HG03521 (cell line): ENCODE results near the gene SPOCK1.

ENCODE experiments used
- ATAC-seq: cut with Tn5 transposase; IDR thresholded peaks from one replicate; pipeline ENCODE4 v1.9.1; 2021; ENCODE audit warnings: mild to moderate bottlenecking, moderate library complexity; ENCODE audit not compliant: unreplicated experiment

The SPOCK1 gene

DNA sequence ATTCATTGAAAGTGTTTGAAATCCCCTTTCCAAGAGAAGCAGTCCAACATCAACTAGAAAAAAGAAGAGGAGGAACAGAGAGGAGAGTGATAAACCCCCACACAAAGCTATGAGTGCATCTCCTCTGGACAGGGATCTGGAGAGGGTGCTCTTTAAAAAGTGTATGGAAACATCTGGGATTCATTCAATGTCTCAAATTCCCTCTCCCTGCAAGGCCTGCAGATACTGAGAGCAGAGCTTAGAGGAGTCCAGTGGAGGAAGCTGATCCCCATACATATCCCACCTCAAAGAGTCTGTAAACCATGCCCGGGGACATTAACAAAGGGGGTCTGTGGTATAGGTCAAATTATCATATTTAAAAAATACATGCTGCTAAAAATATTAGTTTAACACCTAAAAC lies 2.2 kb downstream of the SPOCK1 start:
- ATAC-seq, result no peak

DNA sequence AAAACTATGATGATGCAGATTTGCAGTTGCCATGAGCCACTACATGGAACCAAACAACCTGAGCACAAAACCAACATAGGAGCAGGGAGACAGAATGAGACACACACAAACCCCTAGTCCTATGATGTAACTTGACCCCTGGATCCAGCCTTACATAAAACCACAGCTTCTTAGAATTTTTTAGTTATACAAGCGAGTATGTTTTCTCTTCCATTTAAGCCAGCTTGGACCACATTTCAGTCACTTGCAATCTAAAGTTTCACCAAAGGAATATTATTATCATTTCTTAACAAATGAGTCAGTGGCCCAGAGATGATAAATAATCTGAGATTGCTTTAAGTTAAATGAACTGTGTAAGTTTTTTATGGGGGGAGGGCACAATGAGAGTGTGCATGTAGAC lies 6.8 kb downstream of the SPOCK1 start:
- ATAC-seq, result no peak

DNA sequence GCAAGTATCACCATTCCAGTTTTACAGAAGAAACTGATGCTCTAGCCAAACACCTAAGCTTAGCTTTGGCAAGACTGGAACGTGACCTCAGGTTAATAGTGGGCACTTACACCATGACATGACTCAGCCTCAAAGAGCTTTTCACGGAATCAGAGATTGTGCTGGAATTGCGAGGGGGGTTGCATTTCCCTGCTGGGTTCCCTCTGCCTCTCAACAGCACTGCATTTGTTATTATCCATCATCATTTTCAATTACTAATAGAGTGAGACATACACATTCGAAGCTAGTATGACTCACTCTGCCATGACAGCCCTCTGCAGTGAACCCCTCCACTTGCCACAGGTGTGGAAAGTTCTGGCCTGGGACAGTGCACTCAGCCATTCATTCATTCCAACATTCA lies 8.0 kb downstream of the SPOCK1 start:
- ATAC-seq, result no peak

DNA sequence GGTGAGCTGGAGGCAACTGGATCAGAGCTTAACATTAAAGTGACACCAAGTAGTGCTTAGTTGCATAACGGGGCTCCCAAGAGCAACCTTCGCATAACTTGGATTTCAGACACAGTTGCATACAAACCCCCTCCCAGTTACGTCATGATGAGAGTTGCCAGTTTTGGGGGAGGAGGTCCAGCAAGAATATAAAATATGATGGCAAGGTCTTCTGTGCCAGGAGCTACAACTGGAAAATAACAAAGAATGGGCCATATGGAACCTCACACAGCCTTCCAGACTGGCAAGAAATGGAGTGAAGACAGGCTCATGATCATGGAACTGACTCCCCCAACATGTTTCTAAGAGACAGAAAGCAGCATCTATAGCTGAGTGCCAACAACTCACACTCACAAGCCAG lies 8.5 kb downstream of the SPOCK1 start:
- ATAC-seq, result no peak

DNA sequence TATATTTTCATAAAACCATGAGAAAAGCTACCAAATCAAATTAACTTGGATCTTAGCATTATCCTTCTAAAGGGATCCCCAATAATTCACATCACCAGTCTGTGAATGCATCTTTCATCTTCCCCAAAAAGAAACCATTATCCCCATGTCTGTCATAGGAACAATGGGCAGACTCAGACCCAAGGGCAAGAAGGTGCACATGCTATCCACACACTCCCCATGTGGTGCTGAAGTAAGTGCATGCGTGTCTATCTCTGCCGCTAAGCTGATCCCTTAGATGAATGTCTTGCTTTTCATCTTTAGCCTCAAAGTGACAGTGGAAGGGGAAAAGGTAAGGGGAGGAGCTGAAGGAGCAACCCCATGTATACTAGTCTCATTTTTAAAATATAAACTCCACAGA lies 10.2 kb downstream of the SPOCK1 start:
- ATAC-seq, result no peak

DNA sequence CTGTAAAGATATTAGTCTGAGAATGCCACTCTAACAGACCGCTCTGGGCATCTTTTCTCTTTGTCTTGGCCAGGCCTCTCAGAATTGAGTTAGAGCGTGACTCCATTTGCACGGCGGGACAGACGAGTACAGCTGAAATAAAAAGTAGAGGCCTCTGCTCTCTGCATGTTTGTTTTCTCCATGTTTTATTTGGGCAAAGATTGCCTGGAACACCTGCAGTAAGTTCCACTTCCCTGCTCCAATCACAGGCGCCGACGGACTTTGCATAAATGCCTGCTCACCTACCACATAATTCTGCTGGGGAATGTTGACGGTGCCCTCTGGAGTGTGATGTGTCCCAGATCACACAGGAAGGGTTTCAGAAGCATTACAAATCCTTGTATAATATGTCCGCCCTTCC lies 10.6 kb downstream of the SPOCK1 start:
- no peak for ATAC-seq

DNA sequence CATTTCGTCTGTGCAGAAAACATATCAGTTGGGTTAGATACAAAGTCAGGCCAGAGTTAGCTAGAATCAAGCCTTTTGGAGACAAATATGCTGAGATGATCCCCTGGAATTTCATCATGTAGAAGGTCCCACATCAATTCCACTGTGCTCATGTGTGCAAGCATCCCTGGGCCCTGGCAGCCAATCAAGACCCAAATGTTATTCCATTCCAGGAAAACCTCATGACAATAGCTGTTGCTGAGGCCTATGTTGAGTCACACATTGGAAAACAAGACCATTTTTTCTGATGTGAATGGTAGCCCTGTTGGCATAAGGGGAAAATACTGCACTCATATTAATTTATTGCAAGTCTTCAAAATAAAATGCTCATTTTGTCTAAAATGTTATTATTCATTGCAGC lies 11.5 kb downstream of the SPOCK1 start:
- ATAC-seq, result no peak

DNA sequence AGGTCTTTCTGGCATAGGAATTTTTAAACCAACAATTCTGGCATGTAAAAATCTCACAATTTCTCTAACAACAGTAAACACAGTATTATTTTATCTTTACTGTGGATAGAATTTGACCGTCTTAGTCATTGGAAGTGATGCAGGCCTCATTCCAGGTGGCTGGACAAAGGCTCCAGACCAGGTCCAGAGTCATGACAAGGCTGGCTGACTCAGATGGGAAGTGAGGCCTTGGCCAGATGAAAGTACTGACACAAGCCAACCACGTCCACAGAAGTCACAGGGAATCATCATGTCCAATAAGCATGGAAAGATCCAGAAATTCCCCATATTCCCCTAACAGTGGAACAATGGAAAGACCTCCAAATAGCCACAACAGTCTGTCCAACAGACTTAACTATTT lies 12.4 kb downstream of the SPOCK1 start:
- no peak for ATAC-seq

DNA sequence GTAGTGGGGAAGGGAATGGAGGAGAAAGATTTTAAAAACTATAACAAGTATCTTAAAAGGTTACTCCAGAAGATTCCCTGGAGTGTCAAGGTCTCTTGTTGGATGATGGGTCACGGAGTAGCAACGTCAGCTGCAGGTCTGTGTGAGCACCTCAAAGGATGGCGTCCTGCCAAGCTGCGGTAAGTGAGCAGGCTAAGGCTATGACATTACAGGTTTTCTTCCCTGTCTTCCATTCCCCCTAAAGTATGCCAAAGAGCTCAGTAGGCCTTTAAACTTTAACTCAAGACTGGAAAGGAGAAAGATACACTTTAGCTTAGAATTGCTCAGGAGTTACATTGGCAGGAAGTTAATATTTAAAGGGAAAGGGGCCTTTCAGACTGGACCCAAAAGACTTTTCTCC lies 17.5 kb downstream of the SPOCK1 start:
- ATAC-seq, result no peak

DNA sequence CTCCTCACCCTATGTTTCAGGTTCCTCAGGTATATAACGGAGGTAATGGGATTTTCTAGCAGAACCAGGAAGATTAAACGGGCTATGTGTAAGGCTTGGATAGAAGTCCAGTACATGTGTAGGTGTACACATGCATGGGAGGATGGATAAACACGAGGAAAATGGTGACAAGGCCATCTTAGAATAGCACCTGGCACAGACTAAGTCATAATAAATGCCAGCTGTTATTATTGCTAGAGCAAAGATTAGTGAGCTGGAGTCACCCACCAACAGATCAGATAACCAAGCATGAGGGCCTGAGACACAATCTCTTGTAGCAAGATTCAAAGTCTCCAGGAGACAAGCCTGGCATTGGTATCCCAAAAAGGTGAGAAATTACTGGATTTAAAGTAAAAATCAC lies 21.1 kb downstream of the SPOCK1 start:
- ATAC-seq, result no peak

DNA sequence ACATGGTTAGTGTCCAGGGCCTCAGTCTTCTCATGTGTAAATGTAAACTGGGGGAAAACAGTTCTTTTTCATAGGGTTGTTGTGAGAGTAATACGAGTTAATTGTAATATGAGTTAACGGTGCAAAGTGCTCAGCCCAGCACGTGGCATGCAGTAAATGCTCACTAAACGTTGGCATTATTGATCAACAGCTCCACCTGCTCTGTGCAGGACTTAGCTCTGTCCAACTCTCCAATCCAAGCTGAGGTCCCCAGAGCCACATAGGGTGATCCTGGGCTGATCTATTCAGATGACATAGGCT lies 28.3 kb downstream of the SPOCK1 start:
- ATAC-seq, result no peak

DNA sequence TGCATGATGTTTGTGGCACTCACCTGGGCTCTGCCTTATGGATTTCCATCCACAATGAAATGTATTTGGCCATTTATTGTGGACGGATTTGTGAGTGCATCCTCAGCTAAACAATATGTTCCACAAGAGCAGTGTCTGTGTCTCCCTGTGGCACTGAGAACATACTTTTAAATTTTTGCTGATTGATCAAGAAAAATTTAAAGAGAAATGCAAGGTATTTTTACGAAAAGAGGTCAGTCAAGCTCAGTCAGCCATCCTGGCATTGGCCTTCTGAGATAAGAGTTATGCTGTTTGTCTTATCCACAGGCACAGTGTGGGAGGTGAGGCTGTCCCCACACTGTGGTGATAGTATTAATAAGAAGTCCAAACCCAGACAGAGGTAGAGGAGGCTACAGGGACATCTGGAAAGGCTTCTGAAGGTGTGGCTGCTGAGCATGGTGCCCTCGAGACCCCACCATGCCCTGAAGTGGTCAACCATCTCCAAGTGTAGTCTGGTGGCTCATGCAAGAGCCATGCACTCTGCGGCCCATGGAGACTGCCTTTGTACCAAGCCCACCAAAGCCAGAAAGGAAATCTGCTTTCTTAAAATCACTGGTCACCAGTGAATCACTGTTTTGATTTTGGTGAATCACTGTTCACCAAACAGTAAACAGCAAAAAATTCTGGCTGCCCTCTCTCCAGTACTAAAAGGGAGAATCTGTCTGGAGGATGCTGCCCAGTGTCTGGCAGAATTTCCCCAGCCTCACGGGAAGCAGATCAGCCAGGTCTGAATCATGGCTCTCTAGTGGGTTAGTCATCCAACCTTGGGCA lies 28.8 kb downstream of the SPOCK1 start:
- ATAC-seq, result no peak

DNA sequence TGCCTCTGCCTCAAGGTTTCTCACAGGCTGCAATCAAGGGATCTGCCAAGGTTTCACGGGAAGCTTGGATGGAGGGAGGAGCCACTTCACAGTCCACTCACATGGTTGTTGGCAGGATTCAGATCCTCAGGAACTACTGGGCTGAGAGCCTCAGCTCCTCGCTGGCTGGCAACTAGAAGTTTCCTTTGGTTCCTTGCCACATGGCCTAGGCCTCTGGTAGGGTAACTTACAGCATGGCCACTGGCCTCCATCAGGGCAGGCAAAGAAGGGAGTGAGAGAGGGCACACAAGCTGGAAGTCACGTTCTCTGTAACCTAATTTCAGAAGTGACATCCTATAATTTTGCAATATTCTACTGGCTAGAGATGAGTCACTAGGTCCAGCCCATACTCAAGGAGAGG lies 32.2 kb downstream of the SPOCK1 start:
- ATAC-seq, result no peak

DNA sequence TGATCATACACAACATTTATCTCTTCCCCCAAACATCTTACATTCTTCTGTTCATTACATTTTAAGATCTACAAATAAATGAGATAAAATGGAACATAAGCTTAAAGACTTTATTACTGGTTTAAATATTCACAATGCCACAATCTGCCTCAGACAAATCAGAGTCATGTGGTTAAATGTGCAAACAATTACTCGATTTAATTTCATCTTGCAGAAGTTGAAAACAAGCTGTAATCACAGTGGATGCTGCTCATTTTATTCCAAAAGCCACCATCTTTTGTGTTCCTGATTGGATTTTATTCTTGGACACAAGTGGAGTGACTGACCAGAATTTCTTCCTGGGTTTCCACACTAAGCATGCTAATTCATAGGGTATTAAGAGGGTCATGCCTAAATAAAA lies 33.2 kb downstream of the SPOCK1 start:
- ATAC-seq, result no peak

DNA sequence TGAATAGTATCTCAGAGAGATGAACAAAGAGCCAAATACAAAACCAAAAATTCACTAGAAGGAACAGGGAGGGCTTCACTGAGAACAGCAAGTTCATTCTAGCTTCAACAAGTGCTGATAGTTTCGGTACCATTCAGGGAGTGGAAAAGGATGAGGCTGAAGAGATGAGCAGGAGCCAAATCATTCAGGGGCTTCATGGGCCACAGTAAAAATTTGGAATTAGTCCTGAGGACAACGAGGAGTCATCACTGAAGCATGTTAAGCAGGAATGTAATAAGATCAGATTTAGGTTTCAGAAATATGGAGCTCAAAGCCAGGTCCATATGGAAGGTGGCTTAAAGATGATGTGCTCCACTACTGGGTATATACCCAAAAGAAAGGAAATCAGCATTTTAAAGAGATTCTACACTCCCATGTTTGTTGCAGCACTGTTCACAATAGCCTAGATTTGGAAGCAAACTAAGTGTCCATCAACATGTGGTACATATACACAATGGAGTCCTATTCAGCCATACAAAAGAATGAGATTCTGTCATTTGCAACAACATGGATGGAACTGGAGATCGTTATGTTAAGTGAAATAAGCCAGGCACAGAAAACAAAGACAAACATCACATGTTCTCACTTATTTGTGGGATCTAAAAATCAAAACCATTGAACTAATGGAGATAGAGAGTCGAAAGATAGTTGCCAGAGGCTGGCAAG lies 36.2 kb downstream of the SPOCK1 start:
- no peak for ATAC-seq

DNA sequence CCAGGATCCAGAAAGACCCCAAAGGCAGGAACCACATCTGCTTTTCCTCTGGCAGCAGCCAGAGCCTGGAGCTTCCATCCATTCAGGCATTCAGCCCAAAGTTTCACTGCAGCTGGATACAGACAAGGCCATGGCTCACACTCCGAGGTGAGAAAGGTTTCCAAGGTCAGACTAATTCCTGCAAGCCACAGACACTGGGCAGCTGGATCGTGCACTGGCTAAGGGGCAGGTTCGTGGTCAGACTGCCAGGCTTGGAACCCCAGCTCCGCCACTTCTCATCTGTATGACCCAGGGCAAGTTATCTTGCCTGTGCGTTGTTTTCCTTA lies 36.9 kb downstream of the SPOCK1 start:
- no peak for ATAC-seq

DNA sequence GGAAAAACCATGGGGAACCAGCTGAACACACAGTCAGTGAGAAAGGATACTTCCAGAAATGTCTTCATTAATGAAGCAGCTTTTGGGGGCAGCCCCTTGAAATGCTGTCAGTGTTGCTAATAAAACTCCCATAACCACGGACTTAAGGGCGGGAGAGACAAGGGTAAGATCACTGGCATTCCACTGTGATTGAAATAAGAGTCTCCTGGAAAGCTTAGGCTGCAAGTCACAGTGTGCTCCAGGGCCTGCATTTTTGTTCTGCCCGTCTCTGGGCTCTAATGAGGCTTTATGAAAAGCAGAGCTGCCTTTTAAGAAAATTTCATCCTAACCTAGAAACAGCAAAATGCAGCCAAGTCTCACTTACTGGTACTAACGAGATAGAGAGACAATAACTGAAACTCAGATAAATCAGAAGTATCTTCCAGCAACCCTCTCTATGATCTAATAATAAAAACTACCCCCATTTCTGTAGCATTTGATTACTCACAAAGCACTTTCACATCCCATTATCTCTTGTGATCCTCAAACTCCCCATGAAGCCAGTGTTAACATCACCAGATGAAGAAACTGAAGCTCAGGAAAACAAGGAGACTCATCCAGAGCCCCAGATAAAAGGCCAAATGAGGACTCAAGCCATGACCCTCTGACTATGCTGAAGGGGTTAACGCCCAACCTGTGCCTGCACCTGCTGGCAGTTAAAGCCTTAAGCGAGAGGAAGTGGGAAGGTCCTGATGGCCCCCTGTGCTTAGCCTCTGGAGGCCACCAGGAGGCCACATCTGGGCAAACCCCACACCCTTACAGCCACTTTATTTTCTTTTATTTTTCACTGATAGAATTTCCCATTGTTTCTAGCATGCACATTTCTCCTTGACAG lies 37.5 kb downstream of the SPOCK1 start:
- no peak for ATAC-seq

DNA sequence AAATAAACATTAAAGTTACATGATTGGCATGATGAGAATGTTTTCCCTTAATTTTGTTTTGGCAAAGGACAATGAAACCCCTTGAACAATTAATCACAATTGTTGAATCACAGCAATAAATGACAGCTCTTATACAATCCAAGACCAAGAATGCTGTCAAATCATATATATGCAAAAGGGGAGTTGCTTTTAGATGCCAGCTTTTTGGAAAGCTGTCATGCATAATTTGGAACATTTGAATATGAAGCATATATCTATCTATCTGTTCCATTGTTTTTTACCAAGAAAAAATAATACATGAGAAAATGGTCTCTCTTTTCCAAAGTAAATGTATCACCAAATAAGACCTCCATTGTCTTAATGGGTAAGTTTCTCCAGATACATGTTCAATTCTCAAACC lies 44.5 kb downstream of the SPOCK1 start:
- no peak for ATAC-seq

DNA sequence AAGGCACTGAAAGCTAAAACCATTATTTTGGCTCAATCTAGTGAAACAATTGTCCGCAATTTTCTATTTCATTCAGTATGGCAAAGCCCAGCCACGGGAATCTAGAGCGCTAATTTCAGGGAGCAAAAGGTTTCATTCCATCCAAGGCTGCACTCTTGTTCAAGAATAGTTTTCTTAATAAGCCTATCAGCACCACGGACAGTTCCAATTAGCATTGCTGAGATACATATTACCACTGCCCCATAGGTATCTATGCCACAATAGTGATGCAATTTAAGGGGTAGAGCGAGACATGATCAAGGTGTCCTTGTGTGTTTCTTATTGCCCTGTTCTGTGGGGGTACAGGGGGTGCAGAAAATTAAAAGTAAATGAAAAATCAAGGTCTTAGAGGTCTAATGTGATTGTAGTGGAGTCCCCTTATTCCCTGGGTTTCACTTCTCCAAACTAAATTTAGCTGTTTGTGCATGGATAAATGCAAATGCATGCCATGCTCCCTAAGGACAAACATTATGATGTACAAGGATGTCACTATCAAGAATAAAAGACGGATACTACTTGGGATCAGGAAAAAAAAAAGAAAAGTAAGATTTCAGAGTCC lies 45.5 kb downstream of the SPOCK1 start:
- no peak for ATAC-seq

DNA sequence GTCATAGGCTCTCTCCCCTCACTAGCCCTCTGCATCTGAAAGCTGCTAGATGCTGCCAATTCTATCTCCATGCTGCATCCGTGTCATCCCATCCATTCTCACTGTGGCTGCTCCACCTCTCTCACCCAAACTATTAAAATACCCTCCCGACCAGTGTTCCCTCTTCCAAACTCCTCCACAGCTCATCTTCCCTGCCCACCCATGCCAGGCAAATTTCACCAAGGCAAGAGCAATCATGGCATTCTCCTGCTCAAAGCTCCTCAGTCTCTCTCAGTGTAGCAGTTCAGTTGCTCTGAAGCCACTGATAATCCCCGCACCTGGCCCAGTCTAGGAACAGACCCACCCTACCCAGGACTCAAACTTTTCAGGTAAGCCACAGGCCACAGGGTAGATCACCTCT lies 48.4 kb downstream of the SPOCK1 start:
- ATAC-seq, result no peak

DNA sequence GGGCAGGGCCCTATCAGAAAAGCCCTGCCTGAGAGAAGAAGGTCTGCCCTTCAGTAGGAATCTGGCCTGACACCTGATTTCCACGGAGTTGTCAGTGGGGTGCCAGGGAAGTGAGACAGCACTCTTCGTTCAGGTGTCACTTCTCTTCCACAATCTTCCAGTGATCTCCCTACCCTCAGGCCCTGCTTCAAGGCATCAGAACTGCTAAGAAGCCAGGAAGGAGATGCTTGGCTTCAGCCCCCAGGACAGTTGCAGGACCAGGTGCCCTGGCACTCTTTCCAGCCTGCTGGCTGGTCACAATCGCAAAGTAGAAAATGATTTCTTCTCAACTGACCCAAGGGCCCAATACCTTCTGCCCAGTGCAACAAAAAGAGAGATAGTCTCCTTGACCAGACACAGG lies 50.3 kb downstream of the SPOCK1 start:
- no peak for ATAC-seq

DNA sequence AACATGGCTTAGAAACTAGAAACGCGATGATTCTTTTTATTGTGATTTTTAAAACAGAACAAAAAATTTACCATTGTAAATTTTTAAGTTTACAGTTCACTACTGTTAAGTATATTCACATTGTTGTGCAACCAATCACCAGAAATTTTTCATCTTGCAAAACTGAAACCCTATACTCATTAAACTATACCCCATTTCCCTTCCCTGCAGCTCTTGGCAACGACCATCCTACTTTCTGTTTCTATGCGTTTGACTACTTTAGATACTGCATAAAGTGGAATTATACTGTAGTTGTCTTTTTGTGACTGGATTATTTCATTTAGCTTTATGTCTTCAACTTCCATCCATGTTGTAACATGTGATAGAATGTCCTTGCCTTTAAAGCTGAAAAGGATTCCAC lies 52.5 kb downstream of the SPOCK1 start:
- ATAC-seq, result no peak
